Natural killer cell (primary cell): ENCODE data around the gene DHRS4L2. TPM values are rescaled to one million over a fixed set of nuclear protein-coding genes. Genes with fewer than 3 reads are reported as not detected.
"Not testable (repeated sequence)": the region's sequence is repeated elsewhere in the genome, so short reads cannot be mapped to it uniquely, and the experiment has no call there.

Source experiments
- ATAC-seq, 3 donors: fragments of 150-1000 bp in 2 of 3; fragments of 200-7000 bp in 1 of 3; cut with Tn5 transposase; 1 replicate in 1 of 3; 2 replicates in 2 of 3; pipeline ENCODE4 v1.10.0; 2021; ENCODE audit warnings: mild to moderate bottlenecking in 2 of 3, moderate library complexity in 2 of 3
- DNase-seq, 2 donors: peaks; one replicate each; pipeline versions ENCODE4 v3.0.0 to v3.0.0-alpha.2; 2013 to 2021; ENCODE audit warnings: mixed read lengths in 1 of 2
- H3K27ac ChIP-seq: one replicate; pipeline ENCODE4 v1.5.1; 2013; ENCODE audit warnings: mild to moderate bottlenecking, low read length
- H3K27me3 ChIP-seq: one replicate; pipeline ENCODE4 v1.6.1; 2013; ENCODE audit warnings: low read length; ENCODE audit not compliant: control insufficient read depth, insufficient read depth
- H3K36me3 ChIP-seq: one replicate; pipeline ENCODE4 v1.6.1; 2013; ENCODE audit warnings: low read length; ENCODE audit not compliant: control insufficient read depth, insufficient read depth
- H3K4me1 ChIP-seq: one replicate; pipeline ENCODE4 v1.6.1; 2013; ENCODE audit warnings: low read length; ENCODE audit not compliant: control insufficient read depth, insufficient read depth
- H3K4me3 ChIP-seq: one replicate; pipeline ENCODE4 v1.5.1; 2013; ENCODE audit warnings: low read length
- H3K9me3 ChIP-seq: one replicate; pipeline ENCODE4 v1.6.1; 2013; ENCODE audit warnings: low read length; ENCODE audit not compliant: control insufficient read depth, insufficient read depth
- H3K27ac Mint-ChIP-seq, 2 donors: one replicate each; pipeline ENCODE4 v1.8.0; 2022; ENCODE audit warnings: mild to moderate bottlenecking in 2 of 2, mixed read lengths in 2 of 2, moderate library complexity in 1 of 2
- H3K27me3 Mint-ChIP-seq, 2 donors: one replicate each; pipeline ENCODE4 v1.8.0; 2022; ENCODE audit warnings: low read depth in 2 of 2, mixed read lengths in 2 of 2
- H3K36me3 Mint-ChIP-seq: one replicate; pipeline ENCODE4 v1.8.0; 2022; ENCODE audit warnings: mixed read lengths
- H3K4me1 Mint-ChIP-seq, 2 donors: one replicate each; pipeline ENCODE4 v1.8.0; 2022; ENCODE audit warnings: mixed read lengths in 2 of 2
- H3K4me3 Mint-ChIP-seq: one replicate; pipeline ENCODE4 v1.8.0; 2022; ENCODE audit warnings: mild to moderate bottlenecking, moderate library complexity, mixed read lengths
- H3K9me3 Mint-ChIP-seq, 2 donors: one replicate each; pipeline ENCODE4 v1.8.0; 2022; ENCODE audit warnings: mixed read lengths in 2 of 2
- WGBS: methylation state at CpG from one replicate; pipeline ENCODE4 v1.1.7; 2013; ENCODE audit warnings: missing lambda C conversion rate; ENCODE audit not compliant: insufficient coverage; 5-methylcytosine and 5-hydroxymethylcytosine counted together
- intact Hi-C: fragments of 100-400 bp; cut with micrococcal nuclease; formaldehyde crosslinking; loops from one replicate; pipeline ENCODE4 v1.14.2; 2022
- total RNA-seq, 4 donors: library from RNA; stranded (reverse); fragments of 120-200 nt in 1 of 4; gene quantifications; one replicate each; pipeline versions ENCODE4 v1.2.3 to v1.2.4, GENCODE V29; 2013 to 2022
- TF ChIP-seq, protein P1 (sequence below): fragments of 200-600 bp; IDR thresholded peaks from one replicate; pipeline ENCODE4 v1.8.0; 2022; ENCODE audit warnings: antibody characterized with exemption

DHRS4L2 gene
- total RNA-seq, 3 donors from 2014 or later (not counting 1 experiment from before 2014, with no cell fraction given) = 8.6 to 12.4 (median 9.7) TPM

DNA sequence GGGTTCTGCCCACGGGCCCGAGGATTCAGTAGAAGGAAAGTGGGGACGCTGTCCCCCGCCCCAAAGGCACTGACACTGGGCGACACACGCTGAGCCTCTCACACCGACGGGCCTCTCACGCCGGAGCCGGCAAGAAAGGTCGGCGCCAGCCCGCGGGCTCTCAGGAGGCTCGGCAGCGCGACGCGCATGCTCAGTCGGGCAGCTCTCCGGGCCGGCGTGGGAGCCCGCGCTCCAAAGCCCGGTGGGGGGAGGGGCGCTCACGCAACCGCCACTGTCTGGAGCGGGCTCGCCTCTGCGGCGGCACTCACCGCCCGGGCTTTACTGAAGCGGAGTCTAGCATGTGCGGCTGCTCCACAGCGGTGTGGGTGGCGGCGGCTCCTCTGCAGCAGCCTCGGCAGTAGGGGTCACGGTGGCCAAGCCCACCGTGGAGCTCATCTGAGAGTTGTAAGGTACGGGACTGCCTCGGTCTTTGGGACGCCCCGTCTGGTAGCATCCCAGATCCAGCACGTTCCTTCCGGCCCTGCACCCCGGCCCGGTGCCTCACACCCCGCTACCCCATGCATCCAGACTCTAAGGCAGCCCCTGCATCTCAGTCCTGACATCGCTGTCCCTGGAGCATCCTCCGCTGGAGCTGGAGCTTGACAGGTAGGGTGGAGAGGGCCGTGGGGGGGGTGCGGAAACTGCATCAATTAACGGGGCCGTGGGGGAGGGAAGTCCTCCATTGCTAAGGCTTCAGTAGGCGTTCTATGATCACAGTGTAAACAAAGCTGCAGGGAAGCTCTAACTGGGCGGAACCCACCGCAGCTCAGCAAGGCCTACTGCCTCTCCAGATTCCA, 18.3 kb downstream of the DHRS4L2 start:
- H3K36me3 ChIP-seq, H3K27me3 Mint-ChIP-seq, H3K9me3 Mint-ChIP-seq, H3K9me3 ChIP-seq, intact Hi-C loops, H3K36me3 Mint-ChIP-seq, H3K27me3 ChIP-seq, H3K4me1 Mint-ChIP-seq: not testable (repeated sequence)
- ATAC-seq (peak; percentile 87 to 94 (median 93)), DNase-seq (peak; percentile 53 to 77)
- Mint-ChIP-seq H3K4me3 (peak overlapping the region; percentile 72), H3K27ac (peak overlapping the region in 1 of 2 donors; percentile 33)
- peaks cover 18% of the 10 kb centered on the region for H3K4me1 ChIP-seq
- peak overlapping the region; percentile 44 for H3K4me3 ChIP-seq
- H3K27ac ChIP-seq = peak overlapping the region; percentile 61
- WGBS = under 1% methylated on average over 54 of the region's 62 CpGs

DNA sequence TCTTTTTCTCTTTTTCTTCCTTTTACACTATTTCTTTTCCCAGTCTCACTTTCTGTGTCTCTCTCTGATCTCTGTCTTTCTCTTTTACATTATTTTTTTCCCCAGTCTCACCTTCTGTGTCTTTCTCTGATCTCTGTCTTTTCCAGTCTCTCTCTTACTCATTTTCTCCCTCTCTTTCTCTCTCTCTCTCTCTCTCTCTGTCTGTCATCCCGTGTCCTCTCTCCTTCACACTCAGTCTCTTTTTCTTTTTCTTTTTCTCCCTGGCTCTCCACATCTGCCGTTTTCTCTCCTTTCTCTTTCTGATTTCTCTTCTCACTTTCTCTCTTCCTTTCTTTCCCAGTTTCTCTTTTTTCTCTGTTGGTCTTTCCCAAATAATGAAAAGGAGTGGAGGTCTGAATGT, 22.3 kb downstream of the DHRS4L2 start:
- Histone ChIP-seq H3K27me3 (no peaks in the 10 kb centered on the region), H3K27ac (no peak overlapping the region), H3K9me3 (no peaks in the 10 kb centered on the region), H3K4me1 (peaks cover 19% of the 10 kb centered on the region), H3K36me3 (no peaks in the 10 kb centered on the region), H3K4me3 (no peak overlapping the region)
- WGBS = 68% methylated on average over 2 of the region's 2 CpGs
- ATAC-seq = no peak
- H3K27ac Mint-ChIP-seq = no peak overlapping the region
- intact Hi-C loops = no loop called here
- no peaks in the 10 kb centered on the region for H3K9me3 Mint-ChIP-seq
- H3K27me3 Mint-ChIP-seq = no peaks in the 10 kb centered on the region
- TF ChIP-seq, protein P1, sequence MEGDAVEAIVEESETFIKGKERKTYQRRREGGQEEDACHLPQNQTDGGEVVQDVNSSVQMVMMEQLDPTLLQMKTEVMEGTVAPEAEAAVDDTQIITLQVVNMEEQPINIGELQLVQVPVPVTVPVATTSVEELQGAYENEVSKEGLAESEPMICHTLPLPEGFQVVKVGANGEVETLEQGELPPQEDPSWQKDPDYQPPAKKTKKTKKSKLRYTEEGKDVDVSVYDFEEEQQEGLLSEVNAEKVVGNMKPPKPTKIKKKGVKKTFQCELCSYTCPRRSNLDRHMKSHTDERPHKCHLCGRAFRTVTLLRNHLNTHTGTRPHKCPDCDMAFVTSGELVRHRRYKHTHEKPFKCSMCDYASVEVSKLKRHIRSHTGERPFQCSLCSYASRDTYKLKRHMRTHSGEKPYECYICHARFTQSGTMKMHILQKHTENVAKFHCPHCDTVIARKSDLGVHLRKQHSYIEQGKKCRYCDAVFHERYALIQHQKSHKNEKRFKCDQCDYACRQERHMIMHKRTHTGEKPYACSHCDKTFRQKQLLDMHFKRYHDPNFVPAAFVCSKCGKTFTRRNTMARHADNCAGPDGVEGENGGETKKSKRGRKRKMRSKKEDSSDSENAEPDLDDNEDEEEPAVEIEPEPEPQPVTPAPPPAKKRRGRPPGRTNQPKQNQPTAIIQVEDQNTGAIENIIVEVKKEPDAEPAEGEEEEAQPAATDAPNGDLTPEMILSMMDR = no peak
- H3K4me3 Mint-ChIP-seq = no peak overlapping the region
- no peaks in the 10 kb centered on the region for H3K36me3 Mint-ChIP-seq
- peaks cover 0 to 6% of the 10 kb centered on the region in 2 donors for H3K4me1 Mint-ChIP-seq
- DNase-seq = no peak

DNA sequence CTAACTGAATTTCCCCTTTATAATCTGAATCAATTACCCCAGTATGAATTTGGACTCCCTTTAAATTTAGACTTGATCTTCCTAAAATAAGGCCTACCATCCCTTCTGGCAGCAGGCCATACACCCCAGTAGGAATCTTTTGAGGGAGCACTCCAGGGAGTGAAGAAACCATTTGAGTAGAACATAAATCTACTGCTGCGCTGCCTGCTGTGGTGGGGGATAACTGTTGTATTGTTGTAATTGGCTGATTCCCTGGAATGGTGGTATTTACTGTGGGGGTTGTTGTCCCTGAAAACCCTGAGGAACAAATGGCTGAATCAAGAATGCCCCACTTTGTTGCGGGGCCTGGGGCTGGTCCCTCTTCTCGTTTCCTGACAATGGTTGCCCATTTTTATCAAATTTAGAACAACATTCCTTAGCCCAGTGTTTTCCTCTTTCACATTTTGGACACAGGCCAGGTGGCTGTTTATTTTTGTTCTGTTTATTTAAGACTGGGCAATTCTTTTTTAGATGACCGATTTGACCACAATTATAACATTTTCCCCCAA, 24.1 kb downstream of the DHRS4L2 start:
- DNase-seq, H3K4me3 ChIP-seq, H3K36me3 ChIP-seq, H3K9me3 ChIP-seq, intact Hi-C loops, H3K4me1 ChIP-seq, H3K27ac Mint-ChIP-seq, H3K27me3 Mint-ChIP-seq, ATAC-seq, H3K27me3 ChIP-seq, H3K36me3 Mint-ChIP-seq, H3K27ac ChIP-seq, H3K9me3 Mint-ChIP-seq, H3K4me3 Mint-ChIP-seq: not testable (repeated sequence)
- peaks cover 0 to 11% of the 10 kb centered on the region in 2 donors for H3K4me1 Mint-ChIP-seq
- WGBS = 93% methylated on average over 4 of the region's 4 CpGs

DNA sequence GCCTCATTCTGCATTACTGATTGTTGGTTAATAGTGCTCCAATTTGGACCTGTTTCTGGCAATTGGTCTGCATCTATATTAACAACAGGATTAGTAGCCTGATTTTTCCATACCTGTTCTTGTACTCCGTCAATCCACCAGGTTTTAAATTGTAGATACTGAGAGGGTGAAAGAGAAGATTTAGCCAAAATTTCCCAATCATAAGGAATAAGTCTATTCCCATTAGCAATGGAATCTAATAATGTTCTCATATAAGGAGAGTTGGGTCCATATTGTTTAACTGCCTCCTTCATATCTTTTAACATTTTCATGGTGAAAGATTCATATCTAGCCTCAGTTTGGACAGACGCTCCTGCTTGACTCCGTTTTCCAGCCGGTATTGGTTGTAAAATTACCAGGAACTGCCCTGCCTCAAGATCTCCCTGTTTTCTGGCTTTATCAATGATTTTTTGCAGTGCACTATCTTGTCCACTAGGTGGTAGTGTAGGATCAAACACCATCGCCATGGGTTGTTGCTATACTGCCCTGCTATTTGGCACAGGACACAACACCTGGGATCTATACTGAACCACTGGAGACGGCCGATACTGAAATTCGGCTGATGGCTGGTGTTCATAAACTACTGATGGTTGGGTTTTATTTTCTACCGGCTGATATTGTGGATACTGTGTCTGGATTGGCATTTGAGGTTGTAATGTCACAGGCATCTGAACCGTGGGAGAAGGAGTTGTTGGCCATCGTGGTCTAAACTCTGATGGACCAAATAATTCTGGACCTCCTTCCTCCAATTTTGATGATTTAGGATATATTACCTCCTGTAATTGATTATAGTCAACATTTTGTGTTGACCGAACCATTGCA, 25.2 kb downstream of the DHRS4L2 start:
- Mint-ChIP-seq H3K4me1 (peaks cover 0 to 5% of the 10 kb centered on the region in 2 donors), H3K27ac (no peak overlapping the region), H3K9me3 (no peaks in the 10 kb centered on the region), H3K36me3 (no peaks in the 10 kb centered on the region), H3K4me3 (no peak overlapping the region), H3K27me3 (peaks cover 0 to 4% of the 10 kb centered on the region in 2 donors)
- Histone ChIP-seq H3K4me1 (peaks cover 5% of the 10 kb centered on the region), H3K27ac (no peak overlapping the region), H3K9me3 (no peaks in the 10 kb centered on the region), H3K27me3 (no peaks in the 10 kb centered on the region), H3K4me3 (no peak overlapping the region), H3K36me3 (no peaks in the 10 kb centered on the region)
- WGBS = 22% methylated on average over 10 of the region's 12 CpGs
- TF ChIP-seq, protein P1 = peak; percentile 89
- DNase-seq (peak; percentile 25 to 87), ATAC-seq (peak; percentile 93 to 98 (median 97))
- intact Hi-C loops = loop anchor here (1.0 kb wide), 2 partner anchors 22 to 94 kb away; no protein-coding TSS in a partner anchor

DNA sequence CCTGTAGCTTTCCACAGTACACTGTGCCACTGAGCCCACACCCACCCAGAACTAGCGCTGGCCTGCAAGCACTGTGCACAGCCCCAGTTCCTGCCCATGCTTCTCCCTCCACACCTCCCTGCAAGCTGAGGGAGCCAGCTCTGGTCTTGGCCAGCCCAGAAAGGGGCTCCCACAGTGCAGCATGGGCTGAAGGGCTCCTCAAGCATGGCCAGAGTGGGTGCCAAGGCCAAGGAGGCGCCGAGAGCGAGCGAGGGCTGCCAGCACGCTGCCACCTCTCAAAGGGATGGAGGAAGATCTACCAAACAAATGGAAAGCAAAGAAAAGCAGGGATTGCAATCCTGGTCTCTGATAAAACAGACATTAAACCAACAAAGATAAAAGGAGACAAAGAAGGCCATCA, 27.0 kb downstream of the DHRS4L2 start:
- H3K9me3 ChIP-seq, H3K9me3 Mint-ChIP-seq, H3K36me3 Mint-ChIP-seq, ATAC-seq, H3K4me3 Mint-ChIP-seq, H3K4me1 ChIP-seq, H3K4me3 ChIP-seq, DNase-seq, H3K27me3 ChIP-seq, H3K36me3 ChIP-seq, H3K27ac ChIP-seq, H3K4me1 Mint-ChIP-seq, H3K27ac Mint-ChIP-seq, H3K27me3 Mint-ChIP-seq, intact Hi-C loops: not testable (repeated sequence)
- whole genome bisulfite sequencing = over 99% methylated on average over 6 of the region's 6 CpGs

DNA sequence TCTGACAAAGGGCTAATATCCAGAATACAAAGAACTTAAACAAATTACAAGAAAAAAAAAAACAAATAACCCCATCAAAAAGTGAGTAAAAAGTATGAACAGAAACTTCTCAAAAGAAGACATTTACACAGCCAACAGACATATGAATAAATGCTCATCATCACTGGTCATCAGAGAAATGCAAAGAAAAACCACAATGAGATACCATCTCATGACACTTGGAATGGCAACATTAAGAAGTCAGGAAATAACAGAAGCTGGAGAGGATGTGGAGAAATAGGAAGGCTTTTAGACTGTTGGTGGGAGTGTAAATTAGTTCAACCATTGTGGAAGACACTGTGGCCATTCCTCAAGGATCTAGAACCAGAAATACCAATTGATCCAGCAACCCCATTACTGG, 30.2 kb downstream of the DHRS4L2 start:
- H3K36me3 ChIP-seq, ATAC-seq, H3K4me1 Mint-ChIP-seq, H3K27ac Mint-ChIP-seq, H3K4me3 Mint-ChIP-seq, DNase-seq, H3K27me3 ChIP-seq, H3K27me3 Mint-ChIP-seq, intact Hi-C loops, H3K4me3 ChIP-seq, H3K36me3 Mint-ChIP-seq, H3K4me1 ChIP-seq, H3K9me3 ChIP-seq, H3K27ac ChIP-seq, H3K9me3 Mint-ChIP-seq: not testable (repeated sequence)
